WTC11 (cell line): Measurements from ENCODE around the gene RTEL1. TPM values are rescaled to one million over a fixed set of nuclear protein-coding genes. Genes with fewer than 3 reads are reported as not detected.
A peak's percentile ranks its signal among the peaks of the same experiment; 100 is the strongest.

Experiments used
- ATAC-seq: fragments of 200-7000 bp; cut with Tn5 transposase; 2 replicates; pipeline ENCODE4 v1.10.0; 2021; ENCODE audit warnings: mild to moderate bottlenecking, moderate library complexity
- CTCF ChIA-PET: fragments of 300-600 bp; sonication (Branson Sonifier 250); formaldehyde crosslinking; loops from one replicate; lab custom pipeline; 2021; ENCODE audit warnings: antibody characterized with exemption; lab: Charles Lee
- POLR2A ChIA-PET: fragments of 350-600 bp; sonication (Branson Sonifier 250); formaldehyde crosslinking; loops from one replicate; lab custom pipeline; 2021; ENCODE audit warnings: antibody characterized with exemption; lab: Charles Lee
- DNase-seq: peaks from one replicate; pipeline ENCODE4 v3.0.0; 2021; ENCODE audit warnings: low spot score
- H3K27ac Mint-ChIP-seq: 2 replicates; pipeline ENCODE4 v1.8.0; 2021; ENCODE audit warnings: mixed read lengths
- H3K27me3 Mint-ChIP-seq: 2 replicates; pipeline ENCODE4 v1.8.0; 2021; ENCODE audit warnings: low read depth, mild to moderate bottlenecking, moderate library complexity, mixed read lengths
- H3K36me3 Mint-ChIP-seq: 2 replicates; pipeline ENCODE4 v1.8.0; 2021; ENCODE audit warnings: mixed read lengths
- H3K4me1 Mint-ChIP-seq: 2 replicates; pipeline ENCODE4 v1.8.0; 2022; ENCODE audit warnings: mixed read lengths
- H3K4me3 Mint-ChIP-seq: 2 replicates; pipeline ENCODE4 v1.8.0; 2021; ENCODE audit warnings: mild to moderate bottlenecking, moderate library complexity, mixed read lengths
- H3K9me3 Mint-ChIP-seq: 2 replicates; pipeline ENCODE4 v1.8.0; 2021; ENCODE audit warnings: mixed read lengths
- CBFB ChIP-seq: sonication (generic); formaldehyde crosslinking; IDR thresholded peaks from 2 replicates; pipeline ENCODE4 v1.8.1; 2022; ENCODE audit warnings: mild to moderate bottlenecking, low read depth, missing genetic modification reagents
- ELF4 ChIP-seq: sonication (generic); formaldehyde crosslinking; IDR thresholded peaks from 2 replicates; pipeline ENCODE4 v1.8.1; 2022; ENCODE audit warnings: low read depth, mild to moderate bottlenecking, moderate library complexity, missing genetic modification reagents
- EMX1 ChIP-seq: fragments of 250-450 bp; sonication (Bioruptor Pico); IDR thresholded peaks from 2 replicates; pipeline ENCODE4 v1.8.0; 2021; ENCODE audit warnings: mild to moderate bottlenecking
- FOXJ3 ChIP-seq: sonication (generic); formaldehyde crosslinking; IDR thresholded peaks from 2 replicates; pipeline ENCODE4 v1.9.0; 2021; ENCODE audit warnings: missing genetic modification reagents, mild to moderate bottlenecking, borderline replicate concordance
- GABPB1 ChIP-seq: sonication (generic); formaldehyde crosslinking; IDR thresholded peaks from 2 replicates; pipeline ENCODE4 v1.8.1; 2023; ENCODE audit warnings: mild to moderate bottlenecking, missing genetic modification reagents
- JUN ChIP-seq: sonication (generic); formaldehyde crosslinking; IDR thresholded peaks from 2 replicates; pipeline ENCODE4 v1.8.0; 2023; ENCODE audit warnings: mild to moderate bottlenecking, missing genetic modification reagents
- NFATC4 ChIP-seq: fragments of 250-450 bp; sonication (Bioruptor Pico); IDR thresholded peaks from 2 replicates; pipeline ENCODE4 v1.9.0; 2021; ENCODE audit warnings: mild to moderate bottlenecking
- SMAD3 ChIP-seq: sonication (generic); formaldehyde crosslinking; IDR thresholded peaks from 2 replicates; pipeline ENCODE4 v1.8.0; 2022; ENCODE audit warnings: missing genetic modification reagents, mild to moderate bottlenecking, borderline replicate concordance
- TEAD1 ChIP-seq: sonication (generic); formaldehyde crosslinking; IDR thresholded peaks from 2 replicates; pipeline ENCODE4 v1.8.0; 2022; ENCODE audit warnings: mild to moderate bottlenecking, missing genetic modification reagents
- ZNF121 ChIP-seq: sonication (generic); formaldehyde crosslinking; IDR thresholded peaks from 2 replicates; pipeline ENCODE4 v1.8.0; 2023; ENCODE audit warnings: missing genetic modification reagents
- ZNF138 ChIP-seq: sonication (generic); formaldehyde crosslinking; conservative IDR thresholded peaks from 2 replicates; pipeline ENCODE4 v1.8.1; 2022; ENCODE audit warnings: mild to moderate bottlenecking, moderate library complexity, missing genetic modification reagents
- ZNF263 ChIP-seq: sonication (generic); formaldehyde crosslinking; IDR thresholded peaks from 2 replicates; pipeline ENCODE4 v1.8.1; 2022; ENCODE audit warnings: low read depth, mild to moderate bottlenecking, moderate library complexity, missing genetic modification reagents
- ZNF423 ChIP-seq: fragments of 250-450 bp; sonication (Bioruptor Pico); IDR thresholded peaks from 2 replicates; pipeline ENCODE4 v2.1.2; 2022; ENCODE audit warnings: mild to moderate bottlenecking, moderate library complexity
- ZNF671 ChIP-seq: fragments of 250-450 bp; sonication (Bioruptor Pico); IDR thresholded peaks from 2 replicates; pipeline ENCODE4 v1.8.0; 2021; ENCODE audit warnings: mild to moderate bottlenecking
- total RNA-seq: library from RNA; stranded (reverse); gene quantifications from 3 replicates; pipeline ENCODE4 v1.2.3, GENCODE V29; 2021
- TF ChIP-seq, protein P1 (sequence below): sonication (generic); formaldehyde crosslinking; IDR thresholded peaks from 2 replicates; pipeline ENCODE4 v1.8.0; 2023; ENCODE audit warnings: missing genetic modification reagents
- TF ChIP-seq, protein P2 (sequence below): sonication (generic); formaldehyde crosslinking; IDR thresholded peaks from 2 replicates; pipeline ENCODE4 v1.8.0; 2022; ENCODE audit warnings: mild to moderate bottlenecking, missing genetic modification reagents
- TF ChIP-seq, protein P3 (sequence below): sonication (generic); formaldehyde crosslinking; IDR thresholded peaks from 2 replicates; pipeline ENCODE4 v1.8.1; 2022; ENCODE audit warnings: low read depth, missing genetic modification reagents, borderline replicate concordance
- TF ChIP-seq, protein P4 (sequence below): sonication (generic); formaldehyde crosslinking; IDR thresholded peaks from 2 replicates; pipeline ENCODE4 v1.8.1; 2022; ENCODE audit warnings: missing genetic modification reagents, borderline replicate concordance
- TF ChIP-seq, protein P5 (sequence below): fragments of 200-600 bp; IDR thresholded peaks from 2 replicates; pipeline ENCODE4 v1.8.0; 2022; ENCODE audit warnings: antibody characterized with exemption
- TF ChIP-seq, protein P6 (sequence below): sonication (generic); formaldehyde crosslinking; IDR thresholded peaks from 2 replicates; pipeline ENCODE4 v1.8.0; 2022; ENCODE audit warnings: mild to moderate bottlenecking, missing genetic modification reagents
- TF ChIP-seq, protein P7 (sequence below): sonication (generic); formaldehyde crosslinking; IDR thresholded peaks from 2 replicates; pipeline ENCODE4 v1.8.1; 2023; ENCODE audit warnings: mild to moderate bottlenecking, missing genetic modification reagents
- TF ChIP-seq, protein P8 (sequence below): fragments of 250-450 bp; sonication (Bioruptor Pico); conservative IDR thresholded peaks from 2 replicates; pipeline ENCODE4 v1.9.0; 2021; ENCODE audit warnings: mild to moderate bottlenecking

RTEL1 gene
- total RNA-seq, 1 experiment from 2014 or later = 44.9 TPM

DNA sequence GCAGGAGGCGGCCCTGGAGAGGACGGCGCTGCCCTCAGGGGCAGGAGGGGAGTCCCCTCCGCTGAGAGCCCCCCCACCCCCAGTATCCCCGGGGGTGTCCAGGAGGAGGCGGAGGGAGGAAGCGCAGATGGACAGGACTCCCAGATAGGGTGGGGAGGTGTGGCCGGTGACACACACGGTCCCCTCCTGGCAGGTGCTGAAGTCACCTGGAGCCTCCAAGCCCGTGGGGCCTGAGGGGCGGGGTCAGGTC lies 6.2 kb upstream of the RTEL1 start (continued):
- TF ChIP-seq, protein P1, sequence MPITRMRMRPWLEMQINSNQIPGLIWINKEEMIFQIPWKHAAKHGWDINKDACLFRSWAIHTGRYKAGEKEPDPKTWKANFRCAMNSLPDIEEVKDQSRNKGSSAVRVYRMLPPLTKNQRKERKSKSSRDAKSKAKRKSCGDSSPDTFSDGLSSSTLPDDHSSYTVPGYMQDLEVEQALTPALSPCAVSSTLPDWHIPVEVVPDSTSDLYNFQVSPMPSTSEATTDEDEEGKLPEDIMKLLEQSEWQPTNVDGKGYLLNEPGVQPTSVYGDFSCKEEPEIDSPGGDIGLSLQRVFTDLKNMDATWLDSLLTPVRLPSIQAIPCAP (CRISPR knock-in tag) = no peak
- no peak for TF ChIP-seq EMX1 (CRISPR knock-in tag)
- no peak for TF ChIP-seq CBFB (CRISPR knock-in tag)
- TF ChIP-seq, all 79 proteins: peak for 0

DNA sequence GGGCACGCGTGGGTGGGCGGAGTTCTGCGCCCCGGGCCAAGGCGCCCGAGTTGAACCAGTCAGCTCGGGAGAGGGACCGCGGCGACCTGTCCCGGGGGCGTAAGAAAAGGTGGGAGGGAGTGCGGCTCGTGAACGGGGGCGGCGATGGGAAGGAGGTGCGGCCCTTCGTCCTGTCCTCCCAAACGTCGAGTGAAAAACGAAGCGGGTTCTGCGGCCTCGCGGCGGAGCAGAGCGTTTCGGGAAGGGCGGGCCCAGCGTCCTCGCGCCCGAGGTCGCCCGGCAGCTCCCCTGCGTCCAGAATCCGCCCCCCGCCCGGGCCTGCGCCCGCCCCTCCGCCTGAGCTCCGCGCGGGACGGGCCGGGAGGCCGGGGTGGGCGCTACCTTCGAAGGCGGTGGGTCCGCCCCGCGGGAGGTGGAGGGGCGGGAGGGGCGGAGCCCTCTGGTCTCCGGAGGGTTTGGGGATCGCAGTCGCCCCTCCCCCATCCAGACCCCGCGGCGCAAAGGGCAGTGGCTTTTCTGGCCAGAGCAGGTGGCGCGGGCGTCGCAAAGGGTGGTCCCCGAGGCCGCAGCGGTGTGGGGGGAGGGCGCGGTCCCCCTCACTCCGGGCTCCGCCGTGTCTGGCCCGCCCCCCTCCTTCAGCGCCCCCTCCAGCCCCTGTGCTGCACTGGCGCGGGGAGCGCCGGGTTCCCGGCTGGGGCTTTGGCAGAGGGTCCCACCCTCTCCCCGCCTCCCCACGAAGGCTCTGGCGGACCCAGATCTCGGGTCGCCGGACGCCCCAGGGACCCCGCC lies 5.7 kb upstream of the RTEL1 start:
- no peak overlapping the region for H3K27ac Mint-ChIP-seq
- peaks cover 3% of the 10 kb centered on the region; the same call in 1 of the 2 replicates for H3K27me3 Mint-ChIP-seq
- POLR2A ChIA-PET = interaction anchor here (1.5 to 3.1 kb wide), 3 partner anchors 10 to 213 kb away, joined by 3 to 23 read pairs (median 5); partner anchors contain the start of genes GMEB2 and TPD52L2
- no peaks in the 10 kb centered on the region for H3K36me3 Mint-ChIP-seq
- CTCF ChIA-PET = interaction anchor here (0.6 to 4.0 kb wide), 7 partner anchors 10 to 963 kb away, joined by 3 to 50 read pairs (median 5); partner anchors contain the start of genes ARFRP1, PRPF6, PTK6 and ZGPAT
- H3K9me3 Mint-ChIP-seq = no peaks in the 10 kb centered on the region
- DNase-seq (peak; percentile 58), ATAC-seq (peak; percentile 8)
- H3K4me1 Mint-ChIP-seq = peaks cover 18% of the 10 kb centered on the region
- TF ChIP-seq CBFB (CRISPR knock-in tag) = no peak; the same call in 1 of the 2 replicates
- 0 out of 2 replicates have a peak, but pooled peaks have one; percentile 32 for TF ChIP-seq TEAD1 (CRISPR knock-in tag)
- TF ChIP-seq ZNF423 (CRISPR knock-in tag) = peak; percentile 43
- TF ChIP-seq, protein P2, sequence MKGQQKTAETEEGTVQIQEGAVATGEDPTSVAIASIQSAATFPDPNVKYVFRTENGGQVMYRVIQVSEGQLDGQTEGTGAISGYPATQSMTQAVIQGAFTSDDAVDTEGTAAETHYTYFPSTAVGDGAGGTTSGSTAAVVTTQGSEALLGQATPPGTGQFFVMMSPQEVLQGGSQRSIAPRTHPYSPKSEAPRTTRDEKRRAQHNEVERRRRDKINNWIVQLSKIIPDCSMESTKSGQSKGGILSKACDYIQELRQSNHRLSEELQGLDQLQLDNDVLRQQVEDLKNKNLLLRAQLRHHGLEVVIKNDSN = no peak
- TF ChIP-seq ZNF263 (CRISPR knock-in tag) = no peak
- TF ChIP-seq, protein P3, sequence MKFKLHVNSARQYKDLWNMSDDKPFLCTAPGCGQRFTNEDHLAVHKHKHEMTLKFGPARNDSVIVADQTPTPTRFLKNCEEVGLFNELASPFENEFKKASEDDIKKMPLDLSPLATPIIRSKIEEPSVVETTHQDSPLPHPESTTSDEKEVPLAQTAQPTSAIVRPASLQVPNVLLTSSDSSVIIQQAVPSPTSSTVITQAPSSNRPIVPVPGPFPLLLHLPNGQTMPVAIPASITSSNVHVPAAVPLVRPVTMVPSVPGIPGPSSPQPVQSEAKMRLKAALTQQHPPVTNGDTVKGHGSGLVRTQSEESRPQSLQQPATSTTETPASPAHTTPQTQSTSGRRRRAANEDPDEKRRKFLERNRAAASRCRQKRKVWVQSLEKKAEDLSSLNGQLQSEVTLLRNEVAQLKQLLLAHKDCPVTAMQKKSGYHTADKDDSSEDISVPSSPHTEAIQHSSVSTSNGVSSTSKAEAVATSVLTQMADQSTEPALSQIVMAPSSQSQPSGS (CRISPR knock-in tag) = no peak
- 0 out of 2 replicates have a peak, but pooled peaks have one; percentile 56 for TF ChIP-seq ZNF121
- 0 out of 2 replicates have a peak, but pooled peaks have one; percentile 81 for TF ChIP-seq ELF4
- TF ChIP-seq FOXJ3 = no peak
- TF ChIP-seq, protein P4, sequence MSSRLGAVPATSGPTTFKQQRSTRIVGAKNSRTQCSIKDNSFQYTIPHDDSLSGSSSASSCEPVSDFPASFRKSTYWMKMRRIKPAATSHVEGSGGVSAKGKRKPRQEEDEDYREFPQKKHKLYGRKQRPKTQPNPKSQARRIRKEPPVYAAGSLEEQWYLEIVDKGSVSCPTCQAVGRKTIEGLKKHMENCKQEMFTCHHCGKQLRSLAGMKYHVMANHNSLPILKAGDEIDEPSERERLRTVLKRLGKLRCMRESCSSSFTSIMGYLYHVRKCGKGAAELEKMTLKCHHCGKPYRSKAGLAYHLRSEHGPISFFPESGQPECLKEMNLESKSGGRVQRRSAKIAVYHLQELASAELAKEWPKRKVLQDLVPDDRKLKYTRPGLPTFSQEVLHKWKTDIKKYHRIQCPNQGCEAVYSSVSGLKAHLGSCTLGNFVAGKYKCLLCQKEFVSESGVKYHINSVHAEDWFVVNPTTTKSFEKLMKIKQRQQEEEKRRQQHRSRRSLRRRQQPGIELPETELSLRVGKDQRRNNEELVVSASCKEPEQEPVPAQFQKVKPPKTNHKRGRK = no peak
- TF ChIP-seq, protein P5, sequence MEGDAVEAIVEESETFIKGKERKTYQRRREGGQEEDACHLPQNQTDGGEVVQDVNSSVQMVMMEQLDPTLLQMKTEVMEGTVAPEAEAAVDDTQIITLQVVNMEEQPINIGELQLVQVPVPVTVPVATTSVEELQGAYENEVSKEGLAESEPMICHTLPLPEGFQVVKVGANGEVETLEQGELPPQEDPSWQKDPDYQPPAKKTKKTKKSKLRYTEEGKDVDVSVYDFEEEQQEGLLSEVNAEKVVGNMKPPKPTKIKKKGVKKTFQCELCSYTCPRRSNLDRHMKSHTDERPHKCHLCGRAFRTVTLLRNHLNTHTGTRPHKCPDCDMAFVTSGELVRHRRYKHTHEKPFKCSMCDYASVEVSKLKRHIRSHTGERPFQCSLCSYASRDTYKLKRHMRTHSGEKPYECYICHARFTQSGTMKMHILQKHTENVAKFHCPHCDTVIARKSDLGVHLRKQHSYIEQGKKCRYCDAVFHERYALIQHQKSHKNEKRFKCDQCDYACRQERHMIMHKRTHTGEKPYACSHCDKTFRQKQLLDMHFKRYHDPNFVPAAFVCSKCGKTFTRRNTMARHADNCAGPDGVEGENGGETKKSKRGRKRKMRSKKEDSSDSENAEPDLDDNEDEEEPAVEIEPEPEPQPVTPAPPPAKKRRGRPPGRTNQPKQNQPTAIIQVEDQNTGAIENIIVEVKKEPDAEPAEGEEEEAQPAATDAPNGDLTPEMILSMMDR = no peak
- TF ChIP-seq, protein P6, sequence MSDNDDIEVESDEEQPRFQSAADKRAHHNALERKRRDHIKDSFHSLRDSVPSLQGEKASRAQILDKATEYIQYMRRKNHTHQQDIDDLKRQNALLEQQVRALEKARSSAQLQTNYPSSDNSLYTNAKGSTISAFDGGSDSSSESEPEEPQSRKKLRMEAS (CRISPR knock-in tag) = peak; percentile 48; the same call in 1 of the 2 replicates
- no peak for TF ChIP-seq GABPB1 (CRISPR knock-in tag)
- TF ChIP-seq, protein P7, sequence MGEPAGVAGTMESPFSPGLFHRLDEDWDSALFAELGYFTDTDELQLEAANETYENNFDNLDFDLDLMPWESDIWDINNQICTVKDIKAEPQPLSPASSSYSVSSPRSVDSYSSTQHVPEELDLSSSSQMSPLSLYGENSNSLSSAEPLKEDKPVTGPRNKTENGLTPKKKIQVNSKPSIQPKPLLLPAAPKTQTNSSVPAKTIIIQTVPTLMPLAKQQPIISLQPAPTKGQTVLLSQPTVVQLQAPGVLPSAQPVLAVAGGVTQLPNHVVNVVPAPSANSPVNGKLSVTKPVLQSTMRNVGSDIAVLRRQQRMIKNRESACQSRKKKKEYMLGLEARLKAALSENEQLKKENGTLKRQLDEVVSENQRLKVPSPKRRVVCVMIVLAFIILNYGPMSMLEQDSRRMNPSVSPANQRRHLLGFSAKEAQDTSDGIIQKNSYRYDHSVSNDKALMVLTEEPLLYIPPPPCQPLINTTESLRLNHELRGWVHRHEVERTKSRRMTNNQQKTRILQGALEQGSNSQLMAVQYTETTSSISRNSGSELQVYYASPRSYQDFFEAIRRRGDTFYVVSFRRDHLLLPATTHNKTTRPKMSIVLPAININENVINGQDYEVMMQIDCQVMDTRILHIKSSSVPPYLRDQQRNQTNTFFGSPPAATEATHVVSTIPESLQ = no peak
- TF ChIP-seq, protein P8, sequence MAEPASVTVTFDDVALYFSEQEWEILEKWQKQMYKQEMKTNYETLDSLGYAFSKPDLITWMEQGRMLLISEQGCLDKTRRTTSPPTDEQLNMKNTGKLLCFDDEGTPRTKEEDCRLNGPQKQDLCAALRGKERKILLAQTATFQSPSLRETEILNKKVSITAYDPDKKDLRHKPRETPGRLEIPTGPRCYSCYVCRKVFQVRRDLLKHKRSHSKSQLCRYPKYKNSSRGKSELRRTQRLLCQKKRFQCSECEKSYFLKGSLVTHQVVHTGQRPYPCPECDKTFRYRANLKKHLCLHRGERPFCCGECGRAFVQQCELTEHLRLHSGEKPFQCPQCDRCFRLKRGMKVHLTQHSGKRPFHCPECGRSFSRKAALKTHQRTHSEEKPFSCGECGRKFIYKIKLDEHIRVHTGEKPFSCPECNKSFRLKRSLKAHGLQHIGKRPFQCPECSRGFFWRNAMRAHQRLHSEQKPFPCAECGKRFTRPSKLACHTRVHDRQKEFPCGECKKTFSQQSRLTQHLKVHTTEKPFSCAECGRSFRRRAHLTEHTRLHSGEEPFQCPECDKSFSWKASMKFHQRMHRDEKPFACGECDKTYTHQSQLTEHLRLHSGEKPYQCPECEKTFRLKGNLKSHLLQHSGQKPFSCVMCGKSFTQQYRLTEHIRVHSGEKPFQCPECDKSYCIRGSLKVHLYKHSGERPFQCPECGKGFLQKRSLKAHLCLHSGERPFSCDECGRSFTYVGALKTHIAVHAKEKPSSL (CRISPR knock-in tag) = no peak
- TF ChIP-seq SMAD3 (CRISPR knock-in tag) = no peak
- TF ChIP-seq, protein P1 (CRISPR knock-in tag) = 0 out of 2 replicates have a peak, but pooled peaks have one; percentile 36
- no peak for TF ChIP-seq ZNF671
- TF ChIP-seq ZNF138 (CRISPR knock-in tag) = no peak
- TF ChIP-seq JUN = peak; percentile 77; the same call in 1 of the 2 replicates
- no peak for TF ChIP-seq NFATC4 (CRISPR knock-in tag)
- peak overlapping the region; percentile 70 for H3K4me3 Mint-ChIP-seq
